Thyroid gland (tissue), 4 donors: Measurements from ENCODE around the gene GGA3.

Experiments
- POLR2A ChIP-seq, 2 donors: fragments of 450-650 bp; IDR thresholded peaks; one replicate each; pipeline ENCODE4 v1.6.1; 2017; ENCODE audit warnings: antibody characterized with exemption in 2 of 2, mild to moderate bottlenecking in 2 of 2, moderate library complexity in 1 of 2
- TF ChIP-seq, protein P1 (sequence below), 6 experiments: fragments of 200-600 bp in 3 of 6; fragments of 450-650 bp in 3 of 6; sonication (generic) in 3 of 6; IDR thresholded peaks; one replicate each; pipeline ENCODE4 v1.5.1; 2016 to 2019; ENCODE audit warnings: antibody characterized with exemption in 6 of 6, mild to moderate bottlenecking in 2 of 6, inconsistent platforms in 1 of 6, moderate library complexity in 1 of 6

GRCh38 chr17:75246404-75246803, 15.0 kb downstream of the GGA3 start:
- TF ChIP-seq, protein P1, sequence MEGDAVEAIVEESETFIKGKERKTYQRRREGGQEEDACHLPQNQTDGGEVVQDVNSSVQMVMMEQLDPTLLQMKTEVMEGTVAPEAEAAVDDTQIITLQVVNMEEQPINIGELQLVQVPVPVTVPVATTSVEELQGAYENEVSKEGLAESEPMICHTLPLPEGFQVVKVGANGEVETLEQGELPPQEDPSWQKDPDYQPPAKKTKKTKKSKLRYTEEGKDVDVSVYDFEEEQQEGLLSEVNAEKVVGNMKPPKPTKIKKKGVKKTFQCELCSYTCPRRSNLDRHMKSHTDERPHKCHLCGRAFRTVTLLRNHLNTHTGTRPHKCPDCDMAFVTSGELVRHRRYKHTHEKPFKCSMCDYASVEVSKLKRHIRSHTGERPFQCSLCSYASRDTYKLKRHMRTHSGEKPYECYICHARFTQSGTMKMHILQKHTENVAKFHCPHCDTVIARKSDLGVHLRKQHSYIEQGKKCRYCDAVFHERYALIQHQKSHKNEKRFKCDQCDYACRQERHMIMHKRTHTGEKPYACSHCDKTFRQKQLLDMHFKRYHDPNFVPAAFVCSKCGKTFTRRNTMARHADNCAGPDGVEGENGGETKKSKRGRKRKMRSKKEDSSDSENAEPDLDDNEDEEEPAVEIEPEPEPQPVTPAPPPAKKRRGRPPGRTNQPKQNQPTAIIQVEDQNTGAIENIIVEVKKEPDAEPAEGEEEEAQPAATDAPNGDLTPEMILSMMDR (IDR thresholded peaks at IDR 0.05) = no peak
- TF ChIP-seq POLR2A (IDR thresholded peaks at IDR 0.05) = no peak
